Colon (tissue), 2 donors: Measurements from ENCODE around the gene DPPA5.
"Not testable (repeated sequence)": the region's sequence is repeated elsewhere in the genome, so short reads cannot be mapped to it uniquely, and the experiment has no call there.

Source experiments
- FAIRE-seq: peaks from 2 replicates; lab custom pipeline; 2012; peaks lifted over from hg19 to GRCh38; lab: Jason Lieb, UNC
- donor health status: control.
- donor health status: control.

DPPA5 gene

GRCh38 chr6:73353636-73354593, at the start of gene DPPA5:
DPPA5 (minus strand) TSS chr6:73354276; CDS start chr6:73354225, 51 bp downstream.
- no peak for FAIRE-seq

- FAIRE-seq = no peak
These were observed 46.6 kb upstream of the DPPA5 start for GRCh38 chr6:73400656-73401055.

- FAIRE-seq = no peak
These were observed 41.8 kb upstream of the DPPA5 start for GRCh38 chr6:73395875-73396274.

GRCh38 chr6:73394577-73395354, 40.7 kb upstream of the DPPA5 start, which contains the start of gene DDX43:
DDX43 (plus strand) TSS chr6:73394828; CDS start chr6:73394906, 78 bp downstream.
- no peak for FAIRE-seq

GRCh38 chr6:73393278-73393677, 39.2 kb upstream of the DPPA5 start:
- no peak for FAIRE-seq

GRCh38 chr6:73392188-73392587, 38.1 kb upstream of the DPPA5 start:
- not testable (repeated sequence) for FAIRE-seq

GRCh38 chr6:73391675-73392074, 37.6 kb upstream of the DPPA5 start:
- no peak for FAIRE-seq

- FAIRE-seq = no peak
These were observed 35.8 kb upstream of the DPPA5 start for GRCh38 chr6:73389854-73390253.

GRCh38 chr6:73388800-73389512, 34.9 kb upstream of the DPPA5 start:
- no peak for FAIRE-seq

GRCh38 chr6:73388433-73388799, 34.3 kb upstream of the DPPA5 start:
- FAIRE-seq = no peak

- no peak for FAIRE-seq
These were observed 28.5 kb upstream of the DPPA5 start for GRCh38 chr6:73382462-73383113.

GRCh38 chr6:73381531-73381930, 27.5 kb upstream of the DPPA5 start:
- FAIRE-seq = not testable (repeated sequence)

- FAIRE-seq = no peak
These were observed 23.1 kb upstream of the DPPA5 start for GRCh38 chr6:73377225-73377624.

GRCh38 chr6:73375216-73375615, 21.1 kb upstream of the DPPA5 start:
- no peak for FAIRE-seq

- FAIRE-seq = no peak
These were observed 18.4 kb upstream of the DPPA5 start for GRCh38 chr6:73372516-73372915.

GRCh38 chr6:73371984-73372383, 17.9 kb upstream of the DPPA5 start:
- no peak for FAIRE-seq

- no peak for FAIRE-seq
These were observed 15.5 kb upstream of the DPPA5 start, which contains the start of gene OOEP for GRCh38 chr6:73369563-73369962. OOEP (minus strand) TSS chr6:73369897; CDS start chr6:73369792, 105 bp downstream.

- no peak for FAIRE-seq
These were observed 15.1 kb upstream of the DPPA5 start for GRCh38 chr6:73369157-73369556.

- FAIRE-seq = no peak
These were observed 14.6 kb upstream of the DPPA5 start for GRCh38 chr6:73368675-73369074.

- no peak for FAIRE-seq
These were observed 13.8 kb upstream of the DPPA5 start for GRCh38 chr6:73367761-73368355.

- FAIRE-seq = no peak
These were observed 10.5 kb upstream of the DPPA5 start for GRCh38 chr6:73364549-73364948.
